ENCODE measurements around the gene COBL. TPM values are rescaled to one million over a fixed set of nuclear protein-coding genes. Genes with fewer than 3 reads are reported as not detected.

Gene COBL
- total and polyA plus RNA-seq, 2 donors (not counting 3 experiments of a cell fraction or from before 2014, with no cell fraction given): 0.11 TPM; not detected in 1

GRCh38 chr7:51035716-51036115 lies 280.9 kb downstream of the COBL start:
- no peaks in the 10 kb centered on the region for H4K20me1 ChIP-seq (replicated peaks; ENCODE audit: control insufficient read depth, extremely low read depth, insufficient read depth, low read length)
- H3K79me2 ChIP-seq (ENCODE audit: control insufficient read depth, insufficient read depth, low read length): no peaks in the 10 kb centered on the region
- H3K9ac ChIP-seq (replicated peaks; ENCODE audit: extremely low read depth, insufficient read depth, low read length): no peak overlapping the region
- POLR2A ChIA-PET: no interaction called here
- H3K4me2 ChIP-seq (ENCODE audit: insufficient read depth, low read length): no peak overlapping the region
- no peak for TF ChIP-seq GATA2 (IDR thresholded peaks at IDR 0.05; ENCODE audit: insufficient read depth, insufficient read length, low read depth, low read length)
- no peak for TF ChIP-seq MAX (IDR thresholded peaks at IDR 0.05; ENCODE audit: insufficient read depth, insufficient read length)
- no peak for TF ChIP-seq POLR2A (IDR thresholded peaks at IDR 0.05; ENCODE audit: low read depth, low read length)
- TF ChIP-seq MYC (IDR thresholded peaks at IDR 0.05; ENCODE audit: low read depth, low read length): no peak
- TF ChIP-seq JUN (IDR thresholded peaks at IDR 0.05; ENCODE audit: borderline replicate concordance, insufficient read depth, insufficient read length, low read depth): no peak
- no peak for TF ChIP-seq POLR2AphosphoS5 (IDR thresholded peaks at IDR 0.05; ENCODE audit: insufficient read depth, low read depth, low read length)
- no peak for TF ChIP-seq EZH2 (IDR thresholded peaks at IDR 0.05; ENCODE audit: borderline replicate concordance, low read depth, low read length, severe bottlenecking)
- H2AFZ ChIP-seq (ENCODE audit: low read depth, low read length): no peak overlapping the region
- intact Hi-C loops (cut with micrococcal nuclease): no loop called here
- BruUV-seq (replicated peaks): no TSS peak
- CTCF ChIA-PET: no interaction called here
- no peak overlapping the region for H3K4me3 ChIP-seq (replicated peaks in 1 of 3; ENCODE audit: insufficient read depth in 1 of 3, low read depth in 1 of 3, low read length in 3 of 3)
- H3K9me1 ChIP-seq (replicated peaks; ENCODE audit: control insufficient read depth, extremely low read depth, insufficient read depth, low read length): no peaks in the 10 kb centered on the region
- H3K36me3 ChIP-seq (ENCODE audit: control insufficient read depth in 2 of 2, extremely low read depth in 1 of 2, insufficient read depth in 2 of 2, low read length in 2 of 2): no peaks in the 10 kb centered on the region
- H3K27me3 ChIP-seq (ENCODE audit: control insufficient read depth in 2 of 2, insufficient read depth in 2 of 2, low read length in 2 of 2): peaks cover 3 to 16% of the 10 kb centered on the region in 2 experiments
- no peak for FAIRE-seq
- DNase-seq (ENCODE audit: low read depth, low spot score): no peak
- dilution Hi-C loops (cut with MboI; ENCODE audit: extremely low pct_ligation_motif_present, low sequenced_read_pairs): no loop called here
- H3K9me3 ChIP-seq (replicated peaks; ENCODE audit: control insufficient read depth, insufficient read depth, low read length): no peaks in the 10 kb centered on the region
- no peak overlapping the region for H3K27ac ChIP-seq (ENCODE audit: insufficient read depth, low read depth, low read length)
- no peaks in the 10 kb centered on the region for H3K4me1 ChIP-seq (ENCODE audit: control insufficient read depth, extremely low read depth, insufficient read depth, low read length)

- Histone ChIP-seq H3K9ac (replicated peaks; ENCODE audit: extremely low read depth, insufficient read depth, low read length) (no peak overlapping the region), H3K36me3 (ENCODE audit: control insufficient read depth in 2 of 2, extremely low read depth in 1 of 2, insufficient read depth in 2 of 2, low read length in 2 of 2) (no peaks in the 10 kb centered on the region), H3K79me2 (ENCODE audit: control insufficient read depth, insufficient read depth, low read length) (no peaks in the 10 kb centered on the region), H3K4me3 (replicated peaks in 1 of 3; ENCODE audit: insufficient read depth in 1 of 3, low read depth in 1 of 3, low read length in 3 of 3) (no peak overlapping the region), H3K4me1 (ENCODE audit: control insufficient read depth, extremely low read depth, insufficient read depth, low read length) (peaks cover 5% of the 10 kb centered on the region), H3K9me1 (replicated peaks; ENCODE audit: control insufficient read depth, extremely low read depth, insufficient read depth, low read length) (no peaks in the 10 kb centered on the region), H3K27ac (ENCODE audit: insufficient read depth, low read depth, low read length) (no peak overlapping the region), H2AFZ (ENCODE audit: low read depth, low read length) (no peak overlapping the region), H4K20me1 (replicated peaks; ENCODE audit: control insufficient read depth, extremely low read depth, insufficient read depth, low read length) (no peaks in the 10 kb centered on the region), H3K4me2 (ENCODE audit: insufficient read depth, low read length) (no peak overlapping the region), H3K27me3 (ENCODE audit: control insufficient read depth in 2 of 2, insufficient read depth in 2 of 2, low read length in 2 of 2) (peaks cover 0 to 15% of the 10 kb centered on the region in 2 experiments), H3K9me3 (replicated peaks; ENCODE audit: control insufficient read depth, insufficient read depth, low read length) (no peaks in the 10 kb centered on the region)
- no peak for FAIRE-seq
- BruUV-seq (replicated peaks): no TSS peak
- CTCF ChIA-PET: interaction anchor here (1.0 to 1.3 kb wide), 2 partner anchors 41 to 266 kb away, joined by 3 to 4 read pairs; no protein-coding TSS in a partner anchor
- TF ChIP-seq EZH2 (IDR thresholded peaks at IDR 0.05; ENCODE audit: borderline replicate concordance, low read depth, low read length, severe bottlenecking) (no peak), CTCF (IDR thresholded peaks at IDR 0.05; ENCODE audit: extremely low read depth in 1 of 2, insufficient read depth in 1 of 2, low read depth in 1 of 2, low read length in 2 of 2) (no peak), FOS (IDR thresholded peaks at IDR 0.05; ENCODE audit: borderline replicate concordance, insufficient read depth, low read length) (no peak), POLR2A (IDR thresholded peaks at IDR 0.05; ENCODE audit: low read depth, low read length) (no peak), MYC (IDR thresholded peaks at IDR 0.05; ENCODE audit: low read depth, low read length) (no peak), GATA2 (IDR thresholded peaks at IDR 0.05; ENCODE audit: insufficient read depth, insufficient read length, low read depth, low read length) (no peak), POLR2AphosphoS5 (IDR thresholded peaks at IDR 0.05; ENCODE audit: insufficient read depth, low read depth, low read length) (no peak), MAX (IDR thresholded peaks at IDR 0.05; ENCODE audit: insufficient read depth, insufficient read length) (no peak), JUN (IDR thresholded peaks at IDR 0.05; ENCODE audit: borderline replicate concordance, insufficient read depth, insufficient read length, low read depth) (no peak)
- POLR2A ChIA-PET: no interaction called here
- intact Hi-C loops (cut with micrococcal nuclease): no loop called here
- dilution Hi-C loops (cut with MboI; ENCODE audit: extremely low pct_ligation_motif_present, low sequenced_read_pairs): no loop called here
- no peak for DNase-seq (ENCODE audit: low read depth, low spot score)
Observed at GRCh38 chr7:51034521-51035264, 281.9 kb downstream of the COBL start.
